Measurements from ENCODE around the gene KRT14. TPM values are rescaled to one million over a fixed set of nuclear protein-coding genes. Genes with fewer than 3 reads are reported as not detected.

KRT14 gene
- total and polyA plus RNA-seq, 2 of the 4 experiments (the other 2 are of a cell fraction): not detected

DNA sequence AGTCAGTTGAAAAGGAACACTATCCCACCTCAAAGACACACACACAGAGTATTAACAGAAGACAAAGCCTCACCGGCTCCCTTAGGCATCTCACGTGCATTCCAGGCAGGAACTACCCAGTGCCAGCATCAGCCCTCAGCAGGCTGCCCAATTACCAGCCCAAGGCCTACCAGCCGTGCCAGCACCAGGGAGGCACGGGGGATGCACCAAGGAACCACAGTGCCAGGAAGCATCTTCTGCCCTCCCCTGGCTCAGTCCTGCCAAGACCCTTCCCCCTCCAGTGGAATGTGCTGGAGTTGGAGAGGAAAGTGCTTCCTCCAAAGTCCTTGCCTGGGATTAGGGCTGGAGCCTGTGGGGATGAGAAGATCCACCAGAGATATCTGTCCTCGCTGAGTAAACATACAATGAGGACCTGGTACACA, 47.6 kb downstream of the KRT14 start:
- H3K27me3 ChIP-seq (ENCODE audit: control insufficient read depth, insufficient read depth, low read length): no peaks in the 10 kb centered on the region
- peak overlapping the region; percentile 84 for H2BK120ac ChIP-seq (ENCODE audit: low read depth, low read length)
- peaks cover 11% of the 10 kb centered on the region for H3K9me1 ChIP-seq (ENCODE audit: insufficient read depth, low read length)
- in situ Hi-C loops (cut with MboI; ENCODE audit: low sequenced_read_pairs) (no loop called here), dilution Hi-C loops (cut with HindIII; ENCODE audit: low sequenced_read_pairs, unreplicated experiment) (no loop called here), intact Hi-C loops (cut with micrococcal nuclease) (no loop called here)
- peak overlapping the region; percentile 94 for H2AK5ac ChIP-seq (ENCODE audit: low read depth, low read length)
- peak; percentile 61 for ATAC-seq (ENCODE audit: low read depth)
- no peak overlapping the region for H3K9ac ChIP-seq (ENCODE audit: low read depth, low read length)
- peak overlapping the region; percentile 67; the same call in 2 of the 3 replicates for H2BK15ac ChIP-seq (ENCODE audit: low read depth, low read length)
- WGBS, 2 experiments (ENCODE audit: extremely low coverage in 2 of 2, insufficient read length in 1 of 2): no CpG with 5 or more reads among the region's 5 CpGs
- H3K56ac ChIP-seq (ENCODE audit: extremely low read depth, insufficient read depth, low read length): peak overlapping the region; percentile 45; the same call in 1 of the 2 replicates
- no peak for TF ChIP-seq CHD1 (IDR thresholded peaks at IDR 0.05; ENCODE audit: low read depth, low read length)
- no peak for TF ChIP-seq NFE2L2 (IDR thresholded peaks at IDR 0.05; ENCODE audit: low read depth, low read length)
- TF ChIP-seq, protein P1, sequence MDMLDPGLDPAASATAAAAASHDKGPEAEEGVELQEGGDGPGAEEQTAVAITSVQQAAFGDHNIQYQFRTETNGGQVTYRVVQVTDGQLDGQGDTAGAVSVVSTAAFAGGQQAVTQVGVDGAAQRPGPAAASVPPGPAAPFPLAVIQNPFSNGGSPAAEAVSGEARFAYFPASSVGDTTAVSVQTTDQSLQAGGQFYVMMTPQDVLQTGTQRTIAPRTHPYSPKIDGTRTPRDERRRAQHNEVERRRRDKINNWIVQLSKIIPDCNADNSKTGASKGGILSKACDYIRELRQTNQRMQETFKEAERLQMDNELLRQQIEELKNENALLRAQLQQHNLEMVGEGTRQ (IDR thresholded peaks at IDR 0.05; ENCODE audit: low read depth, low read length): no peak
- TF ChIP-seq CEBPB (IDR thresholded peaks at IDR 0.05; ENCODE audit: low read depth, low read length): no peak
- H4K8ac ChIP-seq (ENCODE audit: low read depth in 2 of 2, low read length in 2 of 2): peak overlapping the region; percentile 62 to 75
- H3K36me3 ChIP-seq (ENCODE audit: control insufficient read depth, insufficient read depth, low read length): no peaks in the 10 kb centered on the region
- peak overlapping the region; percentile 14 for H3K27ac ChIP-seq (ENCODE audit: insufficient read depth, low read length)
- no TSS peak for BruUV-seq (replicated peaks)
- H2BK20ac ChIP-seq (ENCODE audit: low read depth, low read length): peak overlapping the region; percentile 87
- H3K23ac ChIP-seq (ENCODE audit: low read depth, low read length): peak overlapping the region; percentile 60
- no peak for DNase-seq
- H3K4me3 ChIP-seq (ENCODE audit: insufficient read depth, low read depth, low read length): no peak overlapping the region
- peak overlapping the region; percentile 81 for H2AK9ac ChIP-seq (replicated peaks; ENCODE audit: low read depth, low read length, poor library complexity)
- POLR2A ChIA-PET (ENCODE audit: unreplicated experiment): no interaction called here
- no peaks in the 10 kb centered on the region for H4K20me1 ChIP-seq (ENCODE audit: insufficient read depth, low read length)
- CTCF ChIA-PET: interaction anchor here (1.6 kb wide), 1 partner anchor 9 kb away, joined by 7 read pairs; no protein-coding TSS in a partner anchor
- H4K5ac ChIP-seq (ENCODE audit: low read depth, low read length): peak overlapping the region; percentile 45
- H3K18ac ChIP-seq (ENCODE audit: low read depth, low read length): peak overlapping the region; percentile 62
- peaks cover 16% of the 10 kb centered on the region for H3K4me1 ChIP-seq (ENCODE audit: control insufficient read depth, insufficient read depth, low read length)
- H2BK5ac ChIP-seq (ENCODE audit: low read depth, low read length, poor library complexity, severe bottlenecking): peak overlapping the region; percentile 85
- peak overlapping the region; percentile 83 for H3K4ac ChIP-seq (ENCODE audit: low read depth, low read length)
- no peak overlapping the region for H3K4me2 ChIP-seq (ENCODE audit: low read depth, low read length)
- peak overlapping the region; percentile 64 for H3K14ac ChIP-seq (replicated peaks; ENCODE audit: low read depth, low read length)
- no peaks in the 10 kb centered on the region for H3K9me3 ChIP-seq (ENCODE audit: control insufficient read depth, insufficient read depth, low read length)
- H4K91ac ChIP-seq (ENCODE audit: insufficient read depth, low read depth, low read length): peak overlapping the region; percentile 93
- peak overlapping the region; percentile 81 for H2AFZ ChIP-seq (replicated peaks; ENCODE audit: low read length, poor library complexity)
- H3K79me1 ChIP-seq (ENCODE audit: low read depth in 1 of 2, low read length in 2 of 2): no peaks in the 10 kb centered on the region

All from IMR-90 (cell line).